HFF-Myc (cell line): Measurements from ENCODE around the gene LPCAT1.

Experiments
- DNase-seq: peaks from one replicate; pipeline ENCODE4 v3.0.0-alpha.2; 2011; ENCODE audit warnings: low read depth; ENCODE audit errors: extremely low read depth
- H3K4me3 ChIP-seq: replicated peaks from 2 replicates; pipeline ENCODE4 v1.5.1; 2011; ENCODE audit warnings: low read depth, mild to moderate bottlenecking, control low read depth, low read length
- CTCF ChIP-seq: IDR thresholded peaks from 2 replicates; pipeline ENCODE4 v1.5.1; 2012; ENCODE audit warnings: mild to moderate bottlenecking, low read depth, low read length, control low read depth; ENCODE audit errors: missing control alignments

Gene LPCAT1

GRCh38 chr5:1514027-1514818, 9.5 kb downstream of the LPCAT1 start:
- TF ChIP-seq CTCF: no peak
- no peak overlapping the region for H3K4me3 ChIP-seq
- DNase-seq: no peak

- DNase-seq: no peak
- TF ChIP-seq CTCF: no peak
- no peak overlapping the region for H3K4me3 ChIP-seq
Measured at GRCh38 chr5:1513326-1514026, 10.3 kb downstream of the LPCAT1 start.

- no peak overlapping the region for H3K4me3 ChIP-seq
- TF ChIP-seq CTCF: no peak
- no peak for DNase-seq
Measured at GRCh38 chr5:1512541-1513291, 11.0 kb downstream of the LPCAT1 start.

- no peak for DNase-seq
- no peak overlapping the region for H3K4me3 ChIP-seq
- TF ChIP-seq CTCF: no peak
Measured at GRCh38 chr5:1511651-1512540, 11.9 kb downstream of the LPCAT1 start.

GRCh38 chr5:1511048-1511447, 12.7 kb downstream of the LPCAT1 start:
- H3K4me3 ChIP-seq: no peak overlapping the region
- no peak for TF ChIP-seq CTCF
- DNase-seq: no peak

GRCh38 chr5:1510631-1511030, 13.1 kb downstream of the LPCAT1 start:
- no peak for DNase-seq
- H3K4me3 ChIP-seq: no peak overlapping the region
- no peak for TF ChIP-seq CTCF
